Esophagus muscularis mucosa (tissue), 4 donors: ENCODE data around the gene NTN1. TPM values are rescaled to one million over a fixed set of nuclear protein-coding genes. Genes with fewer than 3 reads are reported as not detected.
"Not testable (repeated sequence)": the region's sequence is repeated elsewhere in the genome, so short reads cannot be mapped to it uniquely, and the experiment has no call there.

Experiments used
- DNase-seq: peaks from one replicate; pipeline ENCODE4 v3.0.0-alpha.2; 2017; ENCODE audit errors: extremely low spot score
- H3K27ac ChIP-seq, 4 donors: fragments of 200-600 bp; sonication (generic); replicated peaks in 1 of 4; 1 replicate in 3 of 4; 2 replicates in 1 of 4; pipeline ENCODE4 v1.5.1; 2016 to 2019; ENCODE audit warnings: mild to moderate bottlenecking in 1 of 4
- H3K27me3 ChIP-seq, 4 donors: fragments of 200-600 bp; sonication (generic); one replicate each; pipeline versions ENCODE4 v1.5.1 to v1.6.0; 2016 to 2019
- H3K36me3 ChIP-seq, 4 donors: fragments of 200-600 bp; sonication (generic); one replicate each; pipeline ENCODE4 v1.5.1; 2016 to 2019
- H3K4me1 ChIP-seq, 4 donors: fragments of 200-600 bp; sonication (generic); one replicate each; pipeline ENCODE4 v1.5.1; 2016 to 2019
- H3K4me3 ChIP-seq, 4 donors: fragments of 200-600 bp; sonication (generic); 1 replicate in 2 of 4; 2 replicates in 2 of 4; pipeline ENCODE4 v1.5.1; 2016 to 2019; ENCODE audit warnings: mild to moderate bottlenecking in 4 of 4, moderate library complexity in 1 of 4
- H3K9me3 ChIP-seq, 4 donors: fragments of 200-600 bp; sonication (generic); 1 replicate in 3 of 4; 2 replicates in 1 of 4; pipeline ENCODE4 v1.5.1; 2016 to 2019
- EP300 ChIP-seq: sonication (generic); formaldehyde crosslinking; IDR thresholded peaks from one replicate; pipeline ENCODE4 v1.6.1; 2017; ENCODE audit warnings: antibody characterized with exemption
- POLR2A ChIP-seq: fragments of 450-650 bp; IDR thresholded peaks from one replicate; pipeline ENCODE4 v1.6.1; 2017; ENCODE audit warnings: antibody characterized with exemption, moderate library complexity, mild to moderate bottlenecking, low read depth
- POLR2AphosphoS5 ChIP-seq, 2 donors: sonication (generic); formaldehyde crosslinking; IDR thresholded peaks; one replicate each; pipeline ENCODE4 v1.6.1; 2017; ENCODE audit warnings: antibody characterized with exemption in 2 of 2
- WGBS: methylation state at CpG from one replicate; pipeline ENCODE4 v1.1.5; 2018; 5-methylcytosine and 5-hydroxymethylcytosine counted together
- intact Hi-C: fragments of 100-400 bp; cut with DNase I; formaldehyde crosslinking; loops from one replicate; pipeline ENCODE4 v1.15.1; 2023
- total RNA-seq, 4 donors: library from RNA; depleted of rRNA; stranded (reverse); fragments of >200 nt; gene quantifications; one replicate each; pipeline versions ENCODE4 v1.1.0 to v1.2.1, GENCODE V29; 2016
- TF ChIP-seq, protein P1 (sequence below), 3 experiments: fragments of 200-600 bp in 2 of 3; fragments of 450-650 bp in 1 of 3; sonication (generic) in 2 of 3; IDR thresholded peaks; one replicate each; pipeline ENCODE4 v1.5.1; 2017 to 2019; ENCODE audit warnings: antibody characterized with exemption in 3 of 3, mild to moderate bottlenecking in 2 of 3, moderate library complexity in 1 of 3

NTN1 gene
- total RNA-seq, 4 donors from 2014 or later, result 69.3 to 179 (median 117) TPM

DNA sequence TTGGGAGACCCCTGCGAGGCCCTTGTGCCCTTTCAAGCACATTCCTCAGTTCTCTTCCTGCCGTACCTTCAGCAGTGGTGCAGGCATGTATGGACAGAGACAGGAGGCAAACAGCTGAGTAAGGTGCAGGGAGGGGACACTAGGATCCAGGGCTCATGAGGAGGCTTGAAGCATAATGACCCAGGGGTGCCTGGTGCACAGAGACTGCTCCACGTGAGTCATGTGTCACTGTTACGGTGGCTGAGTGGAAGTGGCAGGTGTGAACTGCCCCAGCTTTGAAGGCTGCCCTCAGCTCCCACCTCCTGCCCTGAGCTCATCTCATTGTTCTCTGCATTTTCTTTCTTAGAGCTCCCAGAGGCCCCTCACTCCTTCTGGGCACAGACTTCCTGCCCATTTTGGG, 124.8 kb downstream of the NTN1 start:
- TF ChIP-seq POLR2A, result no peak
- TF ChIP-seq POLR2AphosphoS5 (IDR thresholded peaks at IDR 0.05), result no peak
- TF ChIP-seq EP300, result no peak
- TF ChIP-seq, protein P1, sequence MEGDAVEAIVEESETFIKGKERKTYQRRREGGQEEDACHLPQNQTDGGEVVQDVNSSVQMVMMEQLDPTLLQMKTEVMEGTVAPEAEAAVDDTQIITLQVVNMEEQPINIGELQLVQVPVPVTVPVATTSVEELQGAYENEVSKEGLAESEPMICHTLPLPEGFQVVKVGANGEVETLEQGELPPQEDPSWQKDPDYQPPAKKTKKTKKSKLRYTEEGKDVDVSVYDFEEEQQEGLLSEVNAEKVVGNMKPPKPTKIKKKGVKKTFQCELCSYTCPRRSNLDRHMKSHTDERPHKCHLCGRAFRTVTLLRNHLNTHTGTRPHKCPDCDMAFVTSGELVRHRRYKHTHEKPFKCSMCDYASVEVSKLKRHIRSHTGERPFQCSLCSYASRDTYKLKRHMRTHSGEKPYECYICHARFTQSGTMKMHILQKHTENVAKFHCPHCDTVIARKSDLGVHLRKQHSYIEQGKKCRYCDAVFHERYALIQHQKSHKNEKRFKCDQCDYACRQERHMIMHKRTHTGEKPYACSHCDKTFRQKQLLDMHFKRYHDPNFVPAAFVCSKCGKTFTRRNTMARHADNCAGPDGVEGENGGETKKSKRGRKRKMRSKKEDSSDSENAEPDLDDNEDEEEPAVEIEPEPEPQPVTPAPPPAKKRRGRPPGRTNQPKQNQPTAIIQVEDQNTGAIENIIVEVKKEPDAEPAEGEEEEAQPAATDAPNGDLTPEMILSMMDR (IDR thresholded peaks at IDR 0.05), result no peak
- H3K27me3 ChIP-seq, result no peaks in the 10 kb centered on the region
- no peaks in the 10 kb centered on the region for H3K36me3 ChIP-seq
- H3K4me1 ChIP-seq, result peaks cover 0 to 61% (median 46%) of the 10 kb centered on the region in 4 donors
- intact Hi-C loops, result no loop called here
- no peak for DNase-seq
- no peak overlapping the region for H3K27ac ChIP-seq
- H3K9me3 ChIP-seq, result no peaks in the 10 kb centered on the region
- H3K4me3 ChIP-seq, result no peak overlapping the region
- WGBS, result 95% methylated on average over 2 of the region's 4 CpGs

DNA sequence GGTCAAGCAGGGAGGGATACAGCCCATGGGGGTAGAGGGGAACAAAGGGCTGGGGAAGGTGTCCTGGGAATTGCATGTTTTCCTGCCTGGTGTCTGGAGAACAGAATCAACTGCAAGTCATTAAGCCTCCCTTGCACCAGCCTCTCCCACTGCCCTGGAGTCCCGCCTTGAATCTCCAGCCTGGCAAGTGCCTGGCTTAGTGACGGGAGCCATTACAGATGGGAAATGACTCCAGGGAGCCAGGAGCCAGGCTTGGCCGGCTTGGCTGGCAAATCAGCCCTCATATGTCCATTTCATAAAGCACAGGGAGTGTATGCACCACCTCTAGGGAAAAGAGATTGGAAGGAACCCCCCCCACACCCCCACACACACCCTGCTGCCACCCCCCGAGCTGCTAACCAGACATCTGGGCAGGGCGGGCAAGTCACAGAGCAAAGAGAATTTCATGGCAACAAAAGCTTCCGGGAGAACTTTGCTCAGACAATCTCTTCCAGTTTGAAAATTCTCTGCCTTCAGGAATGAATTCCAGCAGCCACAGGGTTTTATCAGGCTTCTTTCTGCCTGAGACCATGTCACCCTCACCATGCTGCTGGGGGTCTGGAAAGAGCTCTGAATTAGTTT, 127.7 kb downstream of the NTN1 start:
- no peaks in the 10 kb centered on the region for H3K9me3 ChIP-seq
- 67% methylated on average over 6 of the region's 6 CpGs for WGBS
- H3K4me3 ChIP-seq, result no peak overlapping the region
- H3K4me1 ChIP-seq, result peaks cover 0 to 59% (median 49%) of the 10 kb centered on the region in 4 donors
- no peaks in the 10 kb centered on the region for H3K27me3 ChIP-seq
- intact Hi-C loops, result no loop called here
- TF ChIP-seq POLR2A, result no peak
- TF ChIP-seq, protein P1 (IDR thresholded peaks at IDR 0.05), result no peak
- DNase-seq, result no peak
- H3K36me3 ChIP-seq, result no peaks in the 10 kb centered on the region
- peak overlapping the region in 2 of 4 donors; percentile 17 to 70 for H3K27ac ChIP-seq

DNA sequence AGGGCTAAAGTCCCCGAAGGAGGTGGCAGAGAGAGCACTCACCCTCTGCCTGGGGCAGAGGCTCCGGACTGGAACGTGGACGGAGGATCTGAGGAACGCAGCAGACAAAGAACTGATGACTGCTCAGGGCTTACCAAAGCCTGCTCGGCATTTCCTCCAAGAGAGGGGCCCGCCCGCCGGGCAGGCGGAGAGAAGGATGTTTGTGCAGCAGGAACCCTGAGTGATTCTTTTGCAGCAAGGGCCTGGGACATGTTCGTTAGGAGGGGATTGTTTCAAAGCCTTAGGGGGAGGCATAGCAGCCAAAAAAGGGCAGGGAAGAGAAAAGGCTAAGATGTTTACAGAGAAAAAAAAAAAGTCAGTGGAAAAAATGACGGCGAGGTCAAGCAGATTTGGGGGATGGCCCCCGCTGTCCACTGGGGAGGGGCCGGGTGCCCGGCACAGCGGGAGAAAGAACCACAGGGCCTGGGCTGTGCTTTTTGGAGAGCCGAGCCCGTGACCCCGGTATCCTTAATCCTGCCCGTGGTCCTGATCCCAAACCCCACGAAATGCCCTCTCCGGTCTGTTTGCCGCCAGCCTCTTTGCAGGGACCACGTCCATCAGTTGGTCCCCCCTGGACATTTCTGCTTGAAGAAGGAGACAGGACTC, 129.3 kb downstream of the NTN1 start:
- no peak for DNase-seq
- TF ChIP-seq, protein P1 (IDR thresholded peaks at IDR 0.05), result no peak
- peak in 1 of 2 donors; percentile 37 for TF ChIP-seq POLR2AphosphoS5 (IDR thresholded peaks at IDR 0.05)
- no peaks in the 10 kb centered on the region for H3K9me3 ChIP-seq
- no peak overlapping the region for H3K4me3 ChIP-seq
- H3K27me3 ChIP-seq, result no peaks in the 10 kb centered on the region
- H3K36me3 ChIP-seq, result no peaks in the 10 kb centered on the region
- peak overlapping the region; percentile 40 to 71 (median 56) for H3K27ac ChIP-seq
- intact Hi-C loops, result no loop called here
- peaks cover 0 to 54% (median 40%) of the 10 kb centered on the region in 4 donors for H3K4me1 ChIP-seq
- WGBS, result 60% methylated on average over 23 of the region's 25 CpGs

DNA sequence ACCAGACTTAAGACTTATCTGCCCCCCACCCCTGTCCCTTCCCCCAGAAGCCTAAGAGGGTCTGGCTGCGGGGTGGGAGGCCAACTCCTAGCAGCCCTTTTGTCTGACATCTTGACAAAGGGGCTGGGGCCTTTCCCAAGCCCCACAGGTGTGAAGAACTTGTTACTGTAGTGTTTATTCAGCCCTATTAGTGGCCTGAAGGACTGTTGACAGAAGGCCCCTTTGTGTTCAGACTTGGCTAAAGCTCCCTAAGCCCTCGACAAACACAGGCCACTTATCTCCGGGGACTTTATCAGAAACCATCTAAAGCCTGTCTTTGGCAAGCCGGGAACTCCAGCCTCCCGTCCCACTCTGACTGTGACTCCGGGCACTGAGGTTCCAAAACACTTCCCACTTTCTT, 129.8 kb downstream of the NTN1 start:
- H3K9me3 ChIP-seq, result no peaks in the 10 kb centered on the region
- TF ChIP-seq, protein P1 (IDR thresholded peaks at IDR 0.05), result no peak
- TF ChIP-seq POLR2AphosphoS5 (IDR thresholded peaks at IDR 0.05) (no peak), EP300 (no peak)
- intact Hi-C loops, result no loop called here
- no peak for DNase-seq
- H3K36me3 ChIP-seq, result no peaks in the 10 kb centered on the region
- H3K4me1 ChIP-seq, result peaks cover 0 to 52% (median 39%) of the 10 kb centered on the region in 4 donors
- no peak overlapping the region for H3K4me3 ChIP-seq
- H3K27me3 ChIP-seq, result no peaks in the 10 kb centered on the region
- peak overlapping the region; percentile 40 to 71 (median 56) for H3K27ac ChIP-seq
- 84% methylated on average over 6 of the region's 6 CpGs for WGBS

DNA sequence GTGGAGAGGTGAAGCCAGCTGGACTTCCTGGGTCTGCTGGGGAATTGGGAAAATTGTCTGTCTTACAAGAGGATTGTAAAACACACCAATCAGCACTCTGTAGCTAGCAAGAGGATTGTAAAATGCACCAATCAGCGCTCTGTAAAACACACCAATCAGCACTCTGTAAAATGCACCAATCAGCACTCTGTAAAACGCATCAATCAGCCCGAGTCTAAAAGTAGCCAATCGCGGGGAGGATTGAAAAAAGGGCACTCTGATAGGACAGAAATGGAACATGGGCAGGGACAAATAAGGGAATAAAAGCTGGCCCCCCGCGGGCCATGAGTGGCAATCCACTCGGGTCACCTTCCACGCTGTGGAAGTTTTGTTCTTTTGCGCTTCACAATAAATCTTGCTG, 130.4 kb downstream of the NTN1 start:
- WGBS, result 94% methylated on average over 10 of the region's 10 CpGs
- H3K36me3 ChIP-seq, result not testable (repeated sequence)

More for the DNA sequence above, 130.4 kb downstream of the NTN1 start:
- H3K9me3 ChIP-seq, H3K27me3 ChIP-seq, DNase-seq, H3K4me3 ChIP-seq, intact Hi-C loops: not testable (repeated sequence)
- peak overlapping the region in 1 of 4 donors; percentile 71 for H3K27ac ChIP-seq
- peaks cover 0 to 50% (median 39%) of the 10 kb centered on the region in 4 donors for H3K4me1 ChIP-seq
